Posterior vena cava (tissue), 2 donors: ENCODE measurements around the gene AOPEP. TPM values are rescaled to one million over a fixed set of nuclear protein-coding genes. Genes with fewer than 3 reads are reported as not detected.
A peak's percentile ranks its signal among the peaks of the same experiment; 100 is the strongest.

Experiments used
- DNase-seq: peaks from one replicate; pipeline ENCODE4 v3.0.0-alpha.2; 2020; ENCODE audit warnings: low spot score
- intact Hi-C, 2 donors: fragments of 100-400 bp; cut with DNase I; formaldehyde crosslinking; loops; one replicate each; pipeline versions ENCODE4 v1.14.1 to v1.14.2; 2022 to 2023
- total RNA-seq, 2 donors: library from RNA; stranded (reverse); fragmentation: NEBNext Ultra II Directional; extraction: Animal tissue kit (Norgen Biotek cat#: 25700); gene quantifications; one replicate each; pipeline ENCODE4 v1.2.1, GENCODE V29; 2021
- donor health status: DM: yes; HTN: yes; CAD: no.
- donor health status: DM: yes; HTN: yes; CAD: no.

AOPEP gene
- total RNA-seq, 2 donors from 2014 or later, result 124 to 138 TPM

DNA sequence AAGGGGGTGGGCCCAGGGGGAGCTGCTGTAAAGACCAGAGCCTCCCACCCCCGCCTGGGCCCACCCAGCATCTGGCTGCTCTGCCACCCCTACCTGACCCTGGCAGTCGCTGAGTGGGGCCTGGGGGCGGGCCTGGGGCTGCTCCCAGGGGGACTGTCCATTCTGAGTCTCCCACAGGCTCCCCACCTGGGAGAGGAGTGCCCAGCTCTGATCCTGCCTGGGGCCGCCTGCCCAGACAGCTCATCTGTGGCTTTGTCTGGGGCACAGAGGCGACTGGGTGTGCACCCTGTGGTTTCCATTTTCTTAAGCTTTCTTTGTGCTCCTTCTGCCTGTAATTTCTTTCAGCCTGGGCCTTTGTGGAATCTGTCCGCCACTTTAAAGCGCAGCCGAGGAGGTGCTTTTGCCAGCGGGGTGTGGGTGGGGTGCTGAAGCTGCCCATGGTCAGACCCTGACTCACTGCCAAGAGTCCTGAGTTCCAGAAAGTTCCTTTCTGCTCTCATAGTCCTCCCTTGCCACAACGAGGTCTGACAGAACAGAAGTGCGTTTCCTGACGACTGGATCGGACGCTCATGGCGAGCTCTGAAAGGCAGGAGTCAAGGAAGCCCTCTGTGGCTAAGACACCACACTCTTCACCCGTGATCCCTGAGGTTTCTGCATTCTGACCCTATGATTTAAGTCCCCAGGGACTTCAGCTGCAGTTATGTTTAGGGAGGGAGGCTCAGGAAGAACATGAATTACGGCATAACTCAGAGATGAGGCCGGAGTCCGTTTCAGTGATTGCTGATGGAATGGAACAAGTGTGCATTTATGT lies 366.0 kb downstream of the AOPEP start:
- DNase-seq, result peak; percentile 86
- intact Hi-C loops, result no loop called here

DNA sequence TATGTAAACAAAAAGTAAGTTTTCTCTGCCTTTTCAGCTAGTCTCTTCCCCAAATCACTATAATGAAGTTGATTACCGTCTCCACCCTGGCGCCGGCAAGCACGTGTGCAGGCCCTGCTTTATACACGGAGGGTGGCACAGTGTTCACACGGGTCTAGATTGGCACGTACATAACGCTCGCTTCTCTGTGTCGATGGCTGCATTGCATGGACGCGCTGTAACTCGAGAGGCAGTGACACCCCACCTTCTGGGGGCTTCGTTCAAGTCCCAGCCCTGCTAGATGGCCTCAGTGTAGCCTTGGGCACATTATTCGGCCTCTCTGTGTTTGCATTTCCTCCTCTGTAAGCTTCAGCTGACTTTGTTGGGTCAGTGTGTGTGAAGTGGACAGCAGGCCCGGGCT lies 367.1 kb downstream of the AOPEP start:
- intact Hi-C loops, result no loop called here
- DNase-seq, result peak; percentile 35

DNA sequence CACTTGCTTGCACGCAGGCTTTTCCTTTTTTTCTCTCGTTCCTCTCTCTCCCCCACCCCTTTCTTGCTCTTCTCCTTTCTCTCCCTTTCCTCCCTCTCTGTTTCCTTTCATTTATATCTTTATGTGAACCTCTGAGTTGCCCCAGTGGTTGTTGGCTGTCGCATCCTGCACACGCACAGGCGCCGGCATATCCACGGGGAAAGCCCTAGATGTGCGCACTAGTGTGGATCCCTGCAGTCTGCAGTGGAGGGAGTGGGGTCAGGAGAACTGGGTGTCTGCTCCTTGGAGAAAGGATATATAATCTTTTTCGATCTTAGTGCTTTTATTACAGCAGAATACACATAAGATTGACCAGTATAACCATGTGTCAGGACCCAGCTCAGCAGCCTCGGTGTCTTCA lies 367.5 kb downstream of the AOPEP start:
- peak; percentile 47 for DNase-seq
- intact Hi-C loops, result no loop called here

DNA sequence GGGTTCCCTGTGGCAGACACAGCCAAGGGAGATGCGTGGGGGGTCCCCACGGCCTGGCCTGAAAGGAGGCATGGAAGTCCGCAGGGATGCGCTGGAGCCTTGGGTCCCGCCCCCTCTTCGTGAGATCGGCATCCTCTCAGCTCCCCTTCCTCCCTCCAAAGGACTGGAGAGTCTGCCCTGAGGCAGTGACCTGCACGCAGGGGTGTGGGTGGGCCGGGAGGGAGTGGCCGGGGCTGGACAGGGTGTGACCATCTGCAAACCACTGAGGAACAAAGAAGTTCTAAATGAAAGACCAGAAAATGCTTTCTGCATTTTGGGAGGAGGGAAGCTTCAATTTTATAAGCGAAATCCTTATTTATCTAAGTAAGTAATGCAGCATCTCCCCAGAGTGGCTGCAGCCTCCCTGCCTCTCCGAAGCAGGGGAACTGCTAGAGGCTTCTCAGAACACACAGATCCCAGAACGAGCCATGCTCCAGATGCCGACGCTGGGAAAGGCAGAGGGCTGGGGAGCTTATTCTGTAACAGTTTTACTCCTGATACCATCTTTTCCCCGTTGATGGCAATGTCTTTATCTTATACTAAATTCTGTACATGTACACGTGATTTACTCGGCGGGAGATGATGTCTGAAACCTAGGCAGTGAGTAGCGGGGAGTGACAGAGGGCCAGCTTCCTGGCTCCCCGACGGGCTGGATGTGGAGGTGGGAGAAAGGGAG lies 369.3 kb downstream of the AOPEP start:
- intact Hi-C loops, result no loop called here
- DNase-seq, result peak; percentile 34

DNA sequence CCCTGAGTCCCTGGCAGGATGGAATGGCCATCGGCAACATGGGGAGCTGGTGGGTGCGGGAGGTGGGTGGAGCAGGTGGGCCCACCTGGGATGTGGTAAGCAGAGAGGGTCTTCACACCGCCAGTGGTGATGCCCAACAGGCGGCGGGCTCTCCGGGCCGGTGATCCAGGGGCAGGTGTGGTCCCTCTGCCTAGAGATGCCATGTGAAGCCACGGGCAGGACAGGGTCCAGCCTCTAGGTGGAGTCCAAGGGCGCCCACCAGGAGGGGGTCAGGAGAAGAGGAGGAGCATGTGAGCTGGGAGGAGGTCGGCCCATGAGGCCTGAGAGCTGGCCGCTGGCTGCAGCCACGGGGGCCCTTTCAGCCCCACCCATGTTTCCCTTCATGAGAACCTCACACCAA lies 369.9 kb downstream of the AOPEP start:
- intact Hi-C loops, result no loop called here
- peak; percentile 76 for DNase-seq

DNA sequence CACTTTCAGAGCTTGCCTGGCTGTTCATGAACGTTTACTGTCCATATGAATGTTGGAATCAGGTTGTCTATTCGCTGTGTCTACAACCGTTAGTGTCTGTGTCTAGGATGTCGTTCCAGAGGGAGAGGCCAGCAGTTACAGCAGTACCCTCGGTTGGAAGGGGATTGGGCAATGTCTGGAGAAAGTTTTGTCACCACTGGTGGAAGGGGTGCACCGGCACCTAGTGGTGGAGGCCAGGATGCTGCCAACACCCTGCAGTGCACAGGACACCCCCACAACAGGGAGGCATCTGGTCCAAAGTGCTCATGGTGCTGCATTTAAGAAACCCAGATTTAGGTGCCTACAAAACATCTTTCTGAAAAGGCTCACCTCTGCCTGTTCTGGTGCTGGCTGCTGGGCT lies 370.3 kb downstream of the AOPEP start:
- intact Hi-C loops, result no loop called here
- DNase-seq, result peak; percentile 46

DNA sequence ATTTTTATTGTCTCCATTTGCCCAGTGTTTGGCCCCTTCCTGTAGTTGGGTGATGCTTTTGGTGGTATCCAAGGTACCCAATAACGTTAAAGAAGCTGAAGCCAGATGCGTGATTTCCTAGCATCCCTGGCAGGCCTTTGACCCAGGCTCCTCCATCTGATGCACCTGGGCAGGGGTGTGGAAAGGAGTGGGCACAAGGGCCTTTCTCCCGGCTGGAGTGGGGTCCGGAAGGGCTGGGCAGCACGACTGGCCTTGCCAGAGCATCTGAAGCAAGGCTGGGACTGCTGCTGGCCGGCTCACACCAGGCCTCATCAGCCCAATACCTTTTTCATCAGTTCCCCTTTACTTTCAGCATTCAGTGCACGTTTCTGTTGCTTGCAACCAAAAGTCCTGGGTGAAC lies 370.8 kb downstream of the AOPEP start:
- intact Hi-C loops, result no loop called here
- peak; percentile 59 for DNase-seq

DNA sequence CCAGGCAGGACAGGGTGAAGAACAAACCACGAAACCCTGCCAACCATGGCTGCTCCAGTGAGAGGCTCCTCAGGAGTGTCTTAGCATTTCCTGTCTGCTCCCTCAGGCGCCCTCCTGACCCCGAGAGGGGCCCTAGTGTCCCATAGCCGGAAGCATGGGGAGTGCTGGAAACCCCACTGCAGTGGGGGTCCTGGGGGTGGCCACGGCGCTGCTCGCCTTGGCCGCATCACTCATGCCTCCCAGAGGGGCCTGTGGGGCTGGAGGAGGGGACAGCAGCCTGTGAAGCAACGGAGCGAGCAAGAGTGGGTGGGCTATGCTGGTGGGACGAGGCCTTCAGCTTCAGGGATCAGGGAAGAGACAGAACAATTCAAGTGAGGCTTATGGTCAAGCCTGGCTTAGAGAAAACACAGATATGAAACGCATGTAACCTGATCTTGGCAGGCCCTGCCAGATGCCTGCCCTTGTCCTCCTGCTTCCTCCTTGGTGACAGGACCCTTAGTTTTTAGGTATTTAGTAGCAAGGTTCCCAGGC lies 372.0 kb downstream of the AOPEP start:
- peak; percentile 59 for DNase-seq
- intact Hi-C loops, result no loop called here

DNA sequence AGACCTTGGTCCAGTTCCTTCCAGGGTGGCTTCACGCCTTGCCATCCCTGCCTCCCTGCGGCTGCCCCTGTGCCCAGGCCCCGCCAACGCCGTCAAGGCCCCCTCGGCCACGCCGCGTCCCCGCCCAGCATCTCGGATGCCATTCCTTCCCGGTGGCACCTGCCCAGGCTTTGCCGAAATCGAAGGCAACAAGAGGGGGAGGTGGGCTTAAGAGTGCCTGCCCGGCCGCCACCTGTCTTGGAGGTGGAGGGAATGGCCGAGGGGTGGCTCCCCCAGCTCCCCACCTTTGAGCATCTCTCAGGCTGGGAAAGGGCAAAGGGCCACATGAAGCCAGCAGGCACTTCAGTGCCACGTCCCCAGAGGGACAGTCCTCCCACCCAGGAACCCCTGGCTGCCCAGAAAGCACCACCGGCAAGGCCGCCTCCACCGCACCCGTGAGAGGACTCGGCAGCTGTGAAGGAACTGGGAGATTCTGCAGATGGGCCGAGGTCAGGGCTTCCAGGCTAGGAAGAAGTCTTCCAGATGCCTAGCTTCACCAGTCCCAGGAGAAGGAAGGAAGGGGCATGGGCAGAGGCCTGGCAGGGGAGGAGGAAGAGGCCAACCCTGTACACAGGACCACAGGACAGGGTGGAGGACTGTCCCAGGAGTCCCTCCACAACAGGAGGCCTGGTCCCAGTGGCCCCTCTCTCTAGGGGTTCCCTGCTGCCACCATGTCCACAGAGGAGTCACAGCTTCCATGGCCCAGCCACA lies 373.0 kb downstream of the AOPEP start:
- peak; percentile 77 for DNase-seq
- intact Hi-C loops, result no loop called here

DNA sequence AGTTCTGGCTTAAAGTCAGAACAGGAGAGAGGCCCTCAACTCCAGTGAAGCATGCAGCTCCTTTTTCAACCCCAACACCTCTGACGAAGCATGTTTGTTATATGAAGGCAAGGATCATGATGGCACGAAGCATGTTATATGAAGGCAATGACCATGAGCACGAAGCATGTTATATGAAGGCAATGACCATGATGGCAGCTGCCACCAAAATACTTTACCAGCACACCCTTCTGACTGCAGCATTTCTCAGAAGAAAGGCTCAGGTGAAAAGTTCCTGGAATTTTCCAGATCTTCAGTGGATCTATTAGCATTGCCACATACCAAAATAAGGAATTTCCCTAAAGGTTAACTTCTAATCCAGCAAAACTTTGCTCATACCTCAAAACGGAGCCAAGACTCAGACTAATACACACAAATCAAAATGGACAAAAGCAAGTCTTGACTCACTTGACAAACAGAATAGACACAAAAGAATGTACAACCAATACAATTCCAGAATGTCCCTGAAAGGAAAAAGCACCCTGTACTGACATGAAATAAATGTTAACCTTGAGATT lies 373.6 kb downstream of the AOPEP start:
- intact Hi-C loops, result no loop called here
- no peak for DNase-seq

DNA sequence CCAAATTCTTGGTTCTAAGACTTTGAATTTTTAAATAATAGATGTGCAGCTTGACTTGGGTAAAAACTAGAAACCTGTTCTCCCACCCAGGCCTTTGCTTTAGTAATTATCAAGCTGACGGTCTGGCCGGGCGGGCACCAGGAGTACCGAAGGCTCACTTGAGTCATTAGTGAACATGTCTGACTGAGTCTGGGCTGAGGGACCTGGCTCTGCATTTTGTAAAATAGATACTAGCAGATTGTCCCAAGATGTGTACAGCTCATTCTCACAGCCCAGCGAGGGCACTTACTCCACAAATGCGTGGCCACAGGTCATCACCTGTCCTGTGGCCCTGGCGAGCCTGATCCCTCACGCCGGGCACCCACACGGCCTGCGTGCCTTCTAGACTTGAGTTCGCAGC lies 374.8 kb downstream of the AOPEP start:
- DNase-seq, result peak; percentile 75
- intact Hi-C loops, result no loop called here

DNA sequence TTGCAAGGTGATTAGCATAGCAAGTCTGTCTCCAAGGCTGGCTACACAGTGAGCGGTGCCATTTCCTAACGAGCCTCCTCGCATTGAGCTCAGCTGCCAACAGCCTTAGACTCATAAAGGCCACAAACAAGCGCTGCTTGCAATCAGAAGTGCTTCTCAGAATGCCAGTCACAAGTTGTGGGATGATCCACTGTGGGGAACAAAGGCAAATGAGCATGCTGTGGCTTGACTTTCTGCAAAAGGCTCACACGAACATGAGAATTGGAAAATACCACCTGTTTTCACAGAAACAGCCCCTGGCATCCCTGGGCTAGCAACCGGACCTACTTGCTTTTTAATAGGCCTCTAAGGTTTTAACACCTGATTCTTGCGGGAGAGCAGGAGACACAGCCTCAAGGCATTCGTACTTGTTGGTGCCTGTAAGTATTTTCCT lies 375.5 kb downstream of the AOPEP start:
- intact Hi-C loops, result no loop called here
- DNase-seq, result peak; percentile 52

DNA sequence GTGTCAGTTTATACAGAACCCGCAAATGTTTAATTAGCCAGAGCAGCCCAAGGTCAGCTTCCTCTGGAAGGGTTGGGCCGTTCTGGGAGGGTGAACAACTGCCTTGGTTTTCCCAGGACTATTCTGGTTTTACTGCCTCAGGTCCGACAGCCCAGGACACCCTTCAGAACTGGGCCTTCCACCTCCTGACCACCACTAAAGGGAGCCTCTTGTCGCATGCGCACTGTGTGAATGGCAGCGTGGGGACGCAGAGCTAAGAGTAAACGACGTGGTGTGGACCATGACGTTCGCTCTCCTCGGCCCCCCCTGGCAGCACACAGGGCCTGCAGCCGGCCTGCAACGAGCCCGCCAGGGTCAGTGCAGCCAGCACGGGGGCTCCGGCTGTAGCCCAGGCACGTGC lies 376.1 kb downstream of the AOPEP start:
- peak; percentile 69 for DNase-seq
- intact Hi-C loops, result no loop called here

DNA sequence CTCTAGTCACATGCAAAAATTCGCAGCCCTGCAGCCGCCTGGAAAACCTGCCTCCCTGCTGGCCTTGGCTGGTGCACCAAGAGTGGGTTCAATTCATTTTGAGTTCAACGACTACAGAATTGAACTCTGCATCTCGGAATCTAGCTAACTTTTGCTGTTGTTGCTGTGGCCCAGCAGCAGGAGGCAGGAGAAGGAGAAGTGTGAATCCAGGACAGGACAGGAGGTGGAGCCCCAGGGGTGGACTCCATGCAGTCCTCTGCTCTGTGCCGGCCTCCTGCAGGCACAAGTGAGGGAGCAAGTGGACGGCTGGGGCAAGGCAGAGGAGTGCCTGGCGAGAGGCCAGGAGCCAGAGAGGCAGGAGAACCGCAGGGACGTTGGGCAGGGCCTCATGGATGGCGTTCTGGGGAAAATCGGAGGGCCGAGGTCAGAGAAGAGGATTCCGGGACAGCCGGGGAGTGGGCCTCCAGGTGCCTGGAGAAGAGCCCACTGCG lies 376.8 kb downstream of the AOPEP start:
- peak; percentile 69 for DNase-seq
- intact Hi-C loops, result no loop called here

DNA sequence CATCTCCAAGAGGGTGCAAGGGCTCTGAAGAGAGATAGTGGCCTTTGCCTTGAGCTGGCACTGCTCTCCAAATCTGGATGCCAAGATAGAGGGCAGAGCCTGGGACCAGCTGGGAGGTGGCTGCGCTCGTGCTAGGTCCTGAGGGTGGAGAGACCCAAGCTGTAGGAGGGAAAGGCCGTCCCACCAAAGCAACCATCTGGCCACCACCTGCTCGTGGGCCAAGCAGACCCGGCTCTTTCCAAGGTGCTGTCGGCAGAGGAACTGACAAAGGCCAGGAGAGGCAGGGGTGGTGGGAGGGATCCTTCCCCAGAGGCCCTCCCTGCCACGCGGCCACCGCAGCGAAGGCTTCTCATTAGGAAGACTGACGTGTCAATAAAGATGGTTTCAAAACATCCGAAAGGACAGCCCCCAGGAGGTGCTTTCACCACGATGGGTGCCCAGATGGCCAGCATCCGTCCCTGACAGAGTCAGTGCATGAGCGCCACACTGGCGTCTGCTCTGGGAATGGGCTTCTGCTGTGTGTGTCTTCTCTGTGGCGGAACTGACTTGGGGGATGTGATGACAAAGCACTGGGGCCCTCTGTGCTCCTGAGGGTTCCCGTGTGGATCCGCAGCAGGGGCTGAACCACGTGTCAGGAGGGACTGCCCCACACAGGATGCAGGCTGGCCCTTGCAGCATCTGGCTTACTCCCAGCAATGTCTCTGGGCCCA lies 377.5 kb downstream of the AOPEP start:
- peak; percentile 48 for DNase-seq
- intact Hi-C loops, result no loop called here

DNA sequence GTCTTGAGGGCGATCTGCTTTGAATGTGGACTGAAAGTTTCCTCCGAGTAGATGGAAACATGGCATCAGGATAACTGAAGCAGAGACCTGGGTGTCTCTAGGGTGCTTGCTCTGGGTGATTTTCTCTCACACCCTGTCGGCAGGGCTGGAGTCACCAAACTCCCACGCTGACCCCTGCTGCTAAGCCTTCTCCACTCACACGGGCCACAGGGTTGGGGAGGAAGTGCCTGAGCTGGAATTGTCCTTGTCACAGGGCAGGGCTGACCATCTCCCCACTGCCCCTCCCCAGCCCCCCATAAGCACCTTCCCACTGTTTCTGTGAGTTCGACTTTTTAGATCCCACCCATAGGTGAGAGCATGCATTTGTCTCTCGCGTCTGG lies 378.1 kb downstream of the AOPEP start:
- DNase-seq, result peak; percentile 51
- intact Hi-C loops, result no loop called here

DNA sequence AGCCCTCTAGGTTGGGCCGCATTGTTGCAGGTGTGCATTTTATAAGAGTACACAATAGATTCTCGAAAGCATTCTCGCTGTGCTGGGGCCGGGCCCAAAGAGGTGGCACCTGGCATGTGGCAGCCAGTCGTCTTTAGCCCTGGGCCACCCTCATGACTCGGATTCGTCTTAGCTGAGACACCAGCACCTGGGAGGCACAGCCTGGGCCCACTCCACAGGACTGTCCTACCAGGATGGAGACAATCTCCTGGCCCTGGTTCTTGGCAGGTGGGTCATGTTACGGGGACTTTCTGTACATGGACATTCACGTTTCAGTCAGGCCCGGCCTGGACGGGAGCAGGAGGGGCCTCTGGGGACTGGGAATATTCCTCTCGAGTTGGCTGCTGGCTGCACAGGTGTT lies 378.5 kb downstream of the AOPEP start:
- intact Hi-C loops, result no loop called here
- DNase-seq, result peak; percentile 70

DNA sequence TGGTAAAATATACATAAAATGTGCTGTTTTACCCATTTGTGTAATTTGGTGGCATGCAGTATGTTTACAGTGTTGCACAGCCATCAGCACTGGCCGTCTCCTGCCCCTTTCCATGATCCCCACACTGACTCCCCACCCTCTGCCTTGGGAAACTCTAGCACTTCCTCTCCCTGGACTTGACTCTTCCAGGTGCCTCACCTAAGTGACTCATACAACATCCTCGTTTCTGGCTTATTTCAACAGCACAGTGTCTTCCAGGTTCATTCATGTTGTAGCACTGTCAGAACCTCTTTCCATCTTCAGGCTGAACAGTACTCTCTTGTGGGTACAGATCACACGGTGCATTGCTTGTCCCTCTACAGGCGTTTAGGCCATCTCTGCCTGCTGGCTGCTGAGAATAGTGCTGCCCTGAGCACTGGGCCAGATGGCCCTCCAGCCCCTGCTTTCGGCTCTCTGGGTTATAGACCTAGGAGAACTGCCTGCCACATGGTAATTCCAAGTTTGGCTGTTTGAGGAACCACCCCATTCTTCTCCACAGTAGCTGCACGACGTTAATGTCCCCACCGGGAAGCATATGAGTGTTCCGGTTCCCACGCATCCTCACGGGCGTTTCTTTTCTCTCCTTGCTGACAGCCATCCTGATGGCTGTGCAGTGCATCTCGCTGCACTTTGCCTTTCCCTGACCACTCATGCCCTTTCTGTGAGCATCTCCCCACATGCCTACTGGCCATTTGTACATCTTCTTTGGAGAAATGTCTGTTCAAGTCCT lies 379.2 kb downstream of the AOPEP start:
- no peak for DNase-seq

More for the DNA sequence above, 379.2 kb downstream of the AOPEP start:
- intact Hi-C loops, result no loop called here
